ENCODE results near the gene MUC6. TPM values are rescaled to one million over a fixed set of nuclear protein-coding genes. Genes with fewer than 3 reads are reported as not detected.
A peak's percentile ranks its signal among the peaks of the same experiment; 100 is the strongest.

Gene MUC6
- total RNA-seq, 1 donor from 2014 or later = 0.09 TPM

- peak; percentile 65 to 72 for ATAC-seq
- H3K9me3 ChIP-seq = no peaks in the 10 kb centered on the region
- no peak overlapping the region for H3K4me3 ChIP-seq
- H3K36me3 ChIP-seq = peaks cover 91% of the 10 kb centered on the region
- no peaks in the 10 kb centered on the region for H3K27me3 ChIP-seq (ENCODE audit: low read depth)
- H3K4me1 ChIP-seq = peaks cover 40% of the 10 kb centered on the region
- peak; percentile 76 for DNase-seq
- TF ChIP-seq CTCF (IDR thresholded peaks at IDR 0.05) = no peak
- intact Hi-C loops (cut with DNase I) = no loop called here
- H3K27ac ChIP-seq = no peak overlapping the region
Measured at GRCh38 chr11:985406-985805, 51.1 kb downstream of the MUC6 start.

GRCh38 chr11:984546-984945 is 52.0 kb downstream of the MUC6 start:
- Histone ChIP-seq H3K4me1 (peaks cover 40% of the 10 kb centered on the region), H3K27ac (no peak overlapping the region), H3K36me3 (peaks cover 83% of the 10 kb centered on the region), H3K9me3 (no peaks in the 10 kb centered on the region), H3K27me3 (ENCODE audit: low read depth) (no peaks in the 10 kb centered on the region), H3K4me3 (no peak overlapping the region)
- ATAC-seq = no peak
- no peak for DNase-seq
- intact Hi-C loops (cut with DNase I) = no loop called here
- no peak for TF ChIP-seq CTCF (IDR thresholded peaks at IDR 0.05)

GRCh38 chr11:981764-982163 is 54.8 kb downstream of the MUC6 start:
- no peak for TF ChIP-seq CTCF (IDR thresholded peaks at IDR 0.05)
- Histone ChIP-seq H3K4me3 (no peak overlapping the region), H3K4me1 (peaks cover 36% of the 10 kb centered on the region), H3K27ac (no peak overlapping the region), H3K27me3 (ENCODE audit: low read depth) (no peaks in the 10 kb centered on the region), H3K36me3 (peaks cover 81% of the 10 kb centered on the region), H3K9me3 (no peaks in the 10 kb centered on the region)
- intact Hi-C loops (cut with DNase I) = no loop called here
- ATAC-seq (no peak), DNase-seq (no peak)

- DNase-seq (no peak), ATAC-seq (peak; percentile 66 to 75)
- intact Hi-C loops (cut with DNase I) = no loop called here
- H3K27me3 ChIP-seq (ENCODE audit: low read depth) = no peaks in the 10 kb centered on the region
- peaks cover 77% of the 10 kb centered on the region for H3K36me3 ChIP-seq
- H3K4me3 ChIP-seq = no peak overlapping the region
- TF ChIP-seq CTCF (IDR thresholded peaks at IDR 0.05) = peak; percentile 18
- peak overlapping the region; percentile 46 for H3K27ac ChIP-seq
- peaks cover 26% of the 10 kb centered on the region for H3K4me1 ChIP-seq
- H3K9me3 ChIP-seq = no peaks in the 10 kb centered on the region
Measured at GRCh38 chr11:980438-981357, 55.8 kb downstream of the MUC6 start.

GRCh38 chr11:978781-979180 is 57.7 kb downstream of the MUC6 start:
- H3K4me1 ChIP-seq = peaks cover 12% of the 10 kb centered on the region
- no peaks in the 10 kb centered on the region for H3K9me3 ChIP-seq
- peak in 1 of 2 donors; percentile 19 for ATAC-seq
- no peaks in the 10 kb centered on the region for H3K27me3 ChIP-seq (ENCODE audit: low read depth)
- peaks cover 64% of the 10 kb centered on the region for H3K36me3 ChIP-seq
- intact Hi-C loops (cut with DNase I) = no loop called here
- DNase-seq = no peak
- H3K4me3 ChIP-seq = no peak overlapping the region
- TF ChIP-seq CTCF (IDR thresholded peaks at IDR 0.05) = no peak
- no peak overlapping the region for H3K27ac ChIP-seq

Measured in lower lobe of right lung (tissue), 2 donors.